HUDEP-2 (cell line): ENCODE data around the gene ADRA2C.
"Not testable (repeated sequence)": the region's sequence is repeated elsewhere in the genome, so short reads cannot be mapped to it uniquely, and the experiment has no call there.

ENCODE experiments used
- DNase-seq, 76 experiments: peaks; one replicate each; lab custom pipeline; 2025; ENCODE audit not compliant: unreplicated experiment in 76 of 76; lab: John Stamatoyannopoulos, UW

Gene ADRA2C

DNA sequence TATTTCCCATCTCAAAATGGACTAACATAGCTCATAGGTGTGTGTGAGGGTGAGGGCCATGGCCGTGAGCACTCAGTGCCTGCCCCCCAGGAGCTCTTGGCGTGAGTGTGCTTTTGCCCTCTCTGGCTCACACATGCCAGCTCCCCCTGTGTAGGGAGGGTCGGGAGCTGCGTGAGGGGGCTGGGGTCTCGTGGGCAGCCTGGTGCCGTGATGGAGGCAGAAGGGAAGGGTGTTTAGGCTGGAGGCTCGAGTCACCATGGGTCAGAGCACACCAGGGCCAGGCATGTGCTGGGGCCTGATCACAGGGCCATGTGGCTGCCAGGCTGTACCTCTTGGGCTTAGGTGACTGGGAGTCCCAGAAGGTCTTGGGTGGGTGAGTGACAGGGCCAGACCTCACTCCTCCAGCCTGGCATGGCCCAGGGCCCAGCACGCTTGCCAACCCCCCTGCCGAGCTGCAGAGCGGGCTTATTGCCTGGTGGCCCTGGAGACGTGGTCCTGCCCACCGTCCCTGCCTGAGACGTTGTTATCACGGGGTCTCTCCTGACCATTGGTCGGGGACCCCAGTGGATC is 44.0 kb downstream of the ADRA2C start:
- DNase-seq = no peak

DNA sequence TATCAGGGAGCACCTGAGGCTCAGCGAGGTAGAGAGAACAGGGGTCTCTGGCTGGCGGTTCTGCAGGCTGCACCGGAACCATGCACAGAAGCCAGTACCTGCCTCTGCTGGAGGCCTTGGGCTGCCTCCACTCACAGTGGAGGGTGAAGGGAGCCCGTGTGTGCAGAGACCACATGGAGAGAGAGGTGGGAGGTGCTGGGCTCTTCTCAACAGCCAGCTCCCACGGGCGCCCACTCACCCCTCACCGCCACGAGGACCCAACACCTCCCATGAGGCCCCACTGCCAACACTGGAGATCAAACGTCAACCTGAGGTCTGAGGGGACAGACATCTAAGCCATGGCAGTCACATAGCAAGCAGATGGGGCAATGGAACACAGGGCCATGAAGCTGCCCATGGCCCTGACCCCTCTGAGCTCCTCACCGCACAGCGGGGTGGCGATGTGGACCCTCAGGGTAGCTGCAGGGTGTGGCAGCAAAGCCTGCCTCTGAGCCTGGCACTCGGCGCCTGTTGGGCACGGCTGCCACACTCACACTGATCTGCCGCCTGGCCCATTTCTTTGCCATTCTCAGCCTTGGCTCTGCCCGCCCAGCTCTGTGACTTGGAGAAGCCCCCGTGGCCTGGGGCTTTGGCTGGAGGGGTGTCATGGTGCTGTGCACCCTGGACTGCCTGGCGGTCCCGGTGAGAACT is 44.8 kb downstream of the ADRA2C start:
- no peak for DNase-seq

DNA sequence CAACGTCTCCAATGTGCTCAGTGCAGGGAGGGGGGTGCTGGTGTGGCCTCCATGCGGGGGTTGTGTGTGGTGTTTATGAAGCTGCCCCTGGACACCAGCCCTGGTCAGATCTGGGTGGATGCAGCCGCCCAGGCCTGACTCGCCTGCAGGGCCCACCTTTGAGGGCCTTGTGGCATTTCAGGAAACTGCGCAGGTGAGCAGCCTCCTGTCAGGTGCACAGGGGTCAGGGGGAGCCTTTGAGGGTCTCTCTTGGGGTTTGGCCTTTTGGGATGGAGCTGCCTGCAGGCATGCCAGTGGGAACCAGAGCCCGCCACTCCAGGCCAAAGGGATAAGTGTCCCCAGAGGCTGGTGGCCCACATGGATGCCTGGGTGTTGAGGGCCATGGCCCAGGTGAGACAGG is 45.4 kb downstream of the ADRA2C start:
- no peak for DNase-seq

GRCh38 chr4:3812211-3812934 is 46.2 kb downstream of the ADRA2C start:
- no peak for DNase-seq

DNA sequence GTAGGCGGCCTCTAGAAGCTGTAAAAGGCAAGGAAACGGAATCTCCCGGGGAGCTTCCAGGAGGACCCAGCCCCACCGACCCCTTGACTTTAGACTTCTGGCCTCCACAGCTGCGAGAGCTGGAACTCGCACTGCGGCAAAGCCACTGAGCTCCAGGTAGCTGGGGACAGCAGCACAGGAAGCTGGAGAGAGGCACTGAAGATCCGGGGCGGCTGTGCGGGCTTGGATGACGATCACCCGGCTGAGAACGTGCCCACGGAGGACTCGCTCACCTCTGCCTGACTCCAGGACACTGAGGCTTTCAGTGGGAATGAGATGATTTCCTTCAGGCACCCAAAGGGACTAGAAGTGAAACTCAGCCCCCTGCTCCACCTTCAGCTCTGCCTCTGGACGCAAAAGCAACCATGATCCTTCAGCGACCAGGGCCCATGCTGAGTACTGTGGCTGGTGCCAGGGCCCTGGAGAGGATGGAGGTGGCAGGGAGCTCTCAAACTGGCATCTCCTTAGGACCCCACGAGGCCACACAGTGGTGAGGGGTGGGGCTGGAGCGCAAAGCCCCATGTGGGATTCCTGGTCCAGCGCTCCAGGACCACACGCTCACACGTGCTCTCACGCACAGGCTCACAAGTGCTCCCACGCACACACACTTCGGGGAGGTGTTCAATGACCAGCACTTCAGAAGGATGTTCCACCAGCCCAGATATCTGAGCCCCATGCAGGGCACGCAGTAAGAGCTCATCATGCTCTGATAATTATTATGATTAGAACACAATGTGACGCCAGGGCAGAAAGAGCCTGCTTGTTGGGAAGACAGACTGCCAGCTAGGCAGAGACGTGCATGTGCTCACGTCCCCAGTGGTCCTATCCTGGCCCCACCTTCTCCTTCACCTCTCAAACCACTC is 47.2 kb downstream of the ADRA2C start:
- no peak for DNase-seq

DNA sequence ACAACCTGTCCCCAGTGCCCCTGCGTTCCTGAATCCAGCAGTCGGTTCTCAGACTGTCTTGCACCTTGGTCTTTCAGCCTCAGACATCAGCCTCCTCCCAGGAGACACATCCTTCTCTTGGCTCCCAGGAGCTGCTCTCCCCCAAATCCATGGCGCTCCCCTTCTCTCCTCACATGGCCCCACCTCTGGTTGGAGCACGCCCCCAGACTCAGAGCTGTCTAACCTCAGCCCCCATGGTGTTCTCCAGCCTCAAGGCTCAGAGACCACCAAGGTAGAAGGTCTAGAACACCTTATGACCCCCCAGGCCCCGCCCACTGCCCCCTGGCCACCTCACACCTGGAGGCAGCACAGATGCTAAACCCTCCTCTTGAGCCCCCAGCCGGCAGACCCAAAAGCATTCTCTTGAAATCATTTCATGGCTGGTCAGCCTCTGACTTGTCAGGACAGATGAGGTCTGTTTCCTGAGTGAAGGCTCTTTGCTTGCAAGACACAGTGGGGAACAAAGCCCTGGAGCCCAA is 47.9 kb downstream of the ADRA2C start:
- no peak for DNase-seq

DNA sequence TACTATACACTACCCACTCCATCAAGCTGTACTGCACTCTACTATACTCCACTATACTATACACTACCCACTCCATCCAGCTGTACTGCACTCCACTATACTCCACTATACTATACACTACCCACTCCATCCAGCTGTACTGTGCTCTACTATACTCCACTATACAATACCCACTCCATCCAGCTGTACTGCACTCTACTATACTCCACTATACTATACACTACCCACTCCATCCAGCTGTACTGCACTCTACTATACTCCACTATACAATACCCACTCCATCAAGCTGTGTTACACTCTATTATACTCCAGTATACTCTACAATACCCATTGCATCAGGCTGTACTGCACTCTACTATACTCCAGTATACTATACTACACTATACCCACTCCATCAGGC is 48.7 kb downstream of the ADRA2C start:
- not testable (repeated sequence) for DNase-seq

DNA sequence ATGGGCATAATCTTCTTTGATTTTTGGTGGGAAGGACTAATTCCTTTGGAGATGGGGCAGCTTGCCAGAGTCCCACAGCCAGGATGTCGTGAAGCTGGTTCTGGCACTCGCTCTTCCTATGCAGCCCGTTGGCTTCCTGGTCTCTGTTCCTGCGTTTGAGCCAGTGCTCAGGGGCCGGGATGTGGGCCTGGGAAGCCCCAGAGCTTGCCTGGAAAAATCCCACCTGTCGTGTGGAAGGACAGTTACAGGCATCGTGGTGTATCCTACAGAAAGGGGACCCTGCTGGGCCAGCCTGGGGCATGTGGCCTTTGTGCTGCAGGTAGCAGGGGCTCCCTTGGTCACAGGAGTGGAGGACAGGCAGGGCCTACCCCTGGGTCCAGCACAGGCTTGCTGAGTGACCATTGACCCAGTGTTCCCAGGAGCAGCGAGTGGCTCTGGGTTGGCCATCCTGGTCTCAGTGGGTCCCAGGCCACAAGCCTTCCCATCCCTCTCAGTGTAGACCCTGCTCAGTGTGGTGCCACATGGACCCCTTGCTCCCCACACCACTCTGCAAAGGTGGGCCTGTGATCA is 50.2 kb downstream of the ADRA2C start:
- DNase-seq = peak in 1 of 76 experiments; percentile 12

DNA sequence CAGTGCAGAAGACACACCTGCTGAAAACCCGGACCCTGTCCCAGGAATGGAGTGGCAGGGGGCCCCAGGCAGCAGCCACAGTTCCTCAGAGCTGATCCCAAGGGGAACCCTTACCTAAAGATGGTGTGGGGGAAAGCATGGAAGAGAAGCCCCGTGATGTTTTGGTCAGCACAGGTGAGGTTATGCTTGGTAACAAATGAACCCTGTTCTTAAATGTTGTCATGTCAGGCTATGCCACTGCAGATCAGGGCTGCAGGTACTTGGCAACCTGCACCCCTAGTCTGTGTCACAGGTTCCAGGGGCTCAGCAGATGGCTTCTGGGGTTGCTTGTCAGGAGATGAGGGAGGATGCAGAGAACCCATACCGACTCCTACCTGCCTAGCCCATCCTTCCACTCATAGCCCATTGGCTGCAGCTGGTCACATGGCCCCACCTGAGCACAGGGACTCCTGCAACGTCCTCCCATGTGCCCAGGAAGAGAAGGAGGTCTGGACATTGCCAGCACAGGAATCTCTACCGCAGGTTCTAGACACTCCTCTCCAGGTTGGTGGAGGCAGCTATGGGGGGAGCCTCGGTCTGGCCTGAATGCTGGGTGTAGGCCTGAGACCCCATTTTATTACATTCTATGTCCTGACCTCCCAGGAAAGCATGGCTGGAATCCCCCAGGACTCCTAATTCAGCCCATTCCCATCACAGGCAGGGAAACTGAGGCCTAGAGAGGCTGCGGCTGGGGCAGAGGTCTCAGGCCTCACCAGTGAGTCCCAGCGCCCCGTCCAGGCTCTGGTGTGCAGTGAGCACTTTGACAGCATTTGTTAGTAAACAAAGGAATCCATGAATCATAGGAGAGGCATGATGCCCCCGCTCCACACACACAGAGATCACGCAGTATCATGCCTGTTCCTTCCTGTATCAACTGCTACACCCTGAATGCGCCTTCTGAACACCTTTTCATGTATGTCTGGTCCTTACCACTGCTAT is 51.1 kb downstream of the ADRA2C start:
- DNase-seq = no peak
